GM12864 (cell line): ENCODE data around the gene METTL22.

Experiments used
- DNase-seq: peaks from one replicate; pipeline ENCODE4 v3.0.0-alpha.2; 2011; ENCODE audit warnings: low read depth
- H3K4me3 ChIP-seq: 2 replicates; pipeline ENCODE4 v1.5.1; 2011; ENCODE audit warnings: mild to moderate bottlenecking, low read depth, low read length, control low read depth
- TF ChIP-seq, protein P1 (sequence below): IDR thresholded peaks from 2 replicates; pipeline ENCODE4 v1.5.1; 2011; ENCODE audit warnings: low read depth, mild to moderate bottlenecking, moderate library complexity, low read length, control low read depth, inconsistent platforms; ENCODE audit errors: missing control alignments

The METTL22 gene

DNA sequence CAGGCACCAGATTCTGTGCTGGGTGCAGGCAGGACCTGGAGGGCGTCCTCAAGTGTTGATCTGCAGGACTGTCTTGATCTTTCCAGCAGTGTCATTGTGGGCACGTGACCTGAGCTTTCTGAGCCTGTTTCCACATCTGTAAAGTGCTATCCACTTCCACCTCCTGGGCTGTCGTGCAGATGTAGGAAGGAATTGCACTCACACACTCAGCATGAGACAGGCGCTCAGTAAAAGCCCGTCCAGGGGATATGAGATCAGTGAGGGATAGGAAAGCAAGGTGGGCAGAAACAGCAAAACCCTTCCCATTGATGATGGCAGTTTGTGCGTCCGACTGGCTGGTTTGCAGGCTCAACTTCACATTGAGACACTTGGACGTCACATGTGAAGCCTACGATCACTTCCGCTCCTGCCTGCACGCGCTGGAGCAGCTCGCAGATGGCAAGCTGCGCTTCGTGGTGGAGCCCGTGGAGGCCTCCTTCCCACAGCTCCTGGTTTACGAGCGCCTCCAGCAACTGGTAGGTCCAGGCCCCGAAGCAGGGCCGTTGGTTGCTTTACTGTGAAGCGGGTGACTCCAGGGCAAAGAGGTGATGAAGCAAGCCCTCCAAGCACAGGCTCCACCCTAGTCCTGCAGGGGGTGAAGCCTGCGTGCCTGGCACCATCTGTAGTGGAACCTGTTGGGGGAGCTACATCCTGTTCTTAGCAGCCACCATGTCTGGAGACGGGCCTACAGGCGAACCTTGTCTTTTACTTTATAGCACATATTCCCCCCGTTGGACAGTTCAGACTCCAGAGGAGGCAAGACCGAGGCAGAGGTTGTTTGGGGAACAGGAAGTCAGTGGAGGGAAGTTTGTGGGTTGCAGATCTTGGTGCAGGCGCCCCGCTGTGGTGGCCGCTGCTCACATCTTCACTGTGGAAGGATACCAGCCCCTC is 23.0 kb downstream of the METTL22 start:
- DNase-seq: no peak
- TF ChIP-seq, protein P1, sequence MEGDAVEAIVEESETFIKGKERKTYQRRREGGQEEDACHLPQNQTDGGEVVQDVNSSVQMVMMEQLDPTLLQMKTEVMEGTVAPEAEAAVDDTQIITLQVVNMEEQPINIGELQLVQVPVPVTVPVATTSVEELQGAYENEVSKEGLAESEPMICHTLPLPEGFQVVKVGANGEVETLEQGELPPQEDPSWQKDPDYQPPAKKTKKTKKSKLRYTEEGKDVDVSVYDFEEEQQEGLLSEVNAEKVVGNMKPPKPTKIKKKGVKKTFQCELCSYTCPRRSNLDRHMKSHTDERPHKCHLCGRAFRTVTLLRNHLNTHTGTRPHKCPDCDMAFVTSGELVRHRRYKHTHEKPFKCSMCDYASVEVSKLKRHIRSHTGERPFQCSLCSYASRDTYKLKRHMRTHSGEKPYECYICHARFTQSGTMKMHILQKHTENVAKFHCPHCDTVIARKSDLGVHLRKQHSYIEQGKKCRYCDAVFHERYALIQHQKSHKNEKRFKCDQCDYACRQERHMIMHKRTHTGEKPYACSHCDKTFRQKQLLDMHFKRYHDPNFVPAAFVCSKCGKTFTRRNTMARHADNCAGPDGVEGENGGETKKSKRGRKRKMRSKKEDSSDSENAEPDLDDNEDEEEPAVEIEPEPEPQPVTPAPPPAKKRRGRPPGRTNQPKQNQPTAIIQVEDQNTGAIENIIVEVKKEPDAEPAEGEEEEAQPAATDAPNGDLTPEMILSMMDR: no peak

DNA sequence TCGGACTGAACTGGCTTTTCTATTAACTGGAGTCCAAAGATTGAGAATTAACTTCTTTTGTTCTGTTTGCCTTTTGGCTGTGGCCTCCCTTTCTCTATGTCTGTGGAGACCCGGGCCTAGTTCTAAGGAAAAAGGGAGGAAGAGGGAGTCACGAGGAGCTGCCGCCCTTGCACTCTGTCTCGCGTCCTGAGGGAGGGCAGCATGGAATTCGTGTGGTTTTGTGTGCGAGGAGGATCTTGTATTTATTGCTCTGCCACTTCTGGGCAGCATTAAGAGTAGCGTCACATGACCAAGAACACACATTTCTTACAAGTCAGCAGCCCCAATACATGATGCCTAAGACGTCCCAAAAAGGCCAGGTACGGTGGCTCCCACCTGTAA is 23.6 kb downstream of the METTL22 start:
- DNase-seq: no peak
- no peak overlapping the region for H3K4me3 ChIP-seq
- TF ChIP-seq, protein P1: no peak

More for the DNA sequence above, 23.0 kb downstream of the METTL22 start:
- no peak overlapping the region for H3K4me3 ChIP-seq

DNA sequence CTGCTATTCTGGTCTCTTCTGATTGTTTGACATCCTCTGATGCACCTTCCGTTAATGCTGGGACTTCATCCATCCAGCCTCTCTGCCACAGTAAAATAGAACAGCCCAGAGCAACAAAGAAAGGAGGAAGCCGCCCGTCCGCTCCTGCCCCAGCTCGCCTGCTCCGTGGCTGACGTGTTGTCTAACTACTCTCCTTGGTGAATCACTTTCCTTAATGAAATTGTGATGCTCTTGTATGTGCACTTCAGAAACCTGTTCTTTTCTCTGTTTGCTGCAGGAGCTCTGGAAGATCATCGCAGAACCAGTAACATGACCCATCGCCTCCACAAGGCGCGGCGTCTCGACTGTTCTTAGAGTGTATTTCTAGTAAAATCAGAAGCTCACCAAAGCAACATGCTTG is 24.3 kb downstream of the METTL22 start:
- DNase-seq: no peak
- H3K4me3 ChIP-seq: no peak overlapping the region
- TF ChIP-seq, protein P1: no peak

DNA sequence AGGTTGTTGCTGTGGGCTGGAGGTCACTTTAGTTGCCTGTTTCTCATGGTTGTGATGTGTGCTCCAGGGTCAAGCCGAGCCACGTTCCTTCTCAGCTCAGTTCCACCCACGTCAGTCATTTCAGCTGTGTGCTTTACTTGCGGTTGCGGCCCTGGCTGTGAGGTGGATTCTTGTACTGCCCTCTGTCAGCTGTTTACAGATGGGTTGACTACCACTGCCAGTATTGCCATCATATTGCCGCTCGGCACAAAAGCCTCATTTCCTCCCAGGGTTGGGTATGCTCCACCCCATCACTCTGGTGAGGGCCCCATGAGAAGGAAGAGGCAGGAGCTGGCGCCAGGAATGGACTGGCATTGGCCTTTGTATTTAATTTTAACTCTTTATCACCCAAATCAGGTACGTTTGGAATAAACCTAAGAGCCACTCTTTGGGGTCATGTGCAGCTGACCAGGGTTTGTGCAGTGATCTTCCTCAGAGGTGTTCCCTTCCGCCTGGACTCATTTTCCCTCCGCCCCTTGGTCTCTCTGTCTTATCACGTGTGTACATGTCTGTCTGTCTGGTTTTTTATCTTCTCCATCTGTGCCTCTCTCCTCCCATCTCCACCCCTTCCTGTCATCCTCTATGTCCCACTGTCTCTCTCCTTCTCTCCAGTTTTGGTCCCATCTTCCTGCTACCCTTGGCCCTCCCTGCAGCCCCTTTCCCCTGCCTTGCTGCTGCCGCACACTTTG is 25.0 kb downstream of the METTL22 start:
- no peak overlapping the region for H3K4me3 ChIP-seq
- TF ChIP-seq, protein P1: no peak

DNA sequence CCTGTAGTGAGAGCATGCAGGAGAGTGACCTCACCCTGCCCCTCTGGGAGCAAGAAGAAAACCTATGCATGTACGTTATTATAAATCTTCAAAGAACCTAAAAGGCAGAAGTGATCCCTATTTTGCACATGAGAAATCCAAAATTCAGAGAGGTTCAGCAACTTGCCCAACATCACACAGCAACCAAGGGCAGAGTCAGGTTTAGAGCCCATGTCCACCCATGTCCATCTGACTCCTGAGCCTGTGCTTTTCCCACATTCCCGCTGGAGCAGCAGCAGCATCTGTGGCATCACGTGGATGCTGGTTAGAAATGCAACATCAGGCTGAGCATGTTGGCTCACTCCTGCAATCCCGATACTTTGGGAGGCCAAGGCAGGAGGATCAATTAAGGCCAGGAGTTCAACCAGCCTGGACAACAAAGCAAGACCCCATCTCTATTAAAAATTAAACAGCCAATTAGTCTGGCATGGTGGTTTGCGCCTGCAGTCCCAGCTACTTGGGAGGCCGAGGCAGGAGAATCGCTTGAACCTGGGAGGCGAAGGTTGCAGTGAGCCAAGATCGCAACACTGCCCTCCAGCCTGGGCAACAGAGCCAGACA is 26.3 kb downstream of the METTL22 start:
- no peak overlapping the region for H3K4me3 ChIP-seq
- no peak for DNase-seq
- TF ChIP-seq, protein P1: no peak

More for the DNA sequence above, 25.0 kb downstream of the METTL22 start:
- no peak for DNase-seq

DNA sequence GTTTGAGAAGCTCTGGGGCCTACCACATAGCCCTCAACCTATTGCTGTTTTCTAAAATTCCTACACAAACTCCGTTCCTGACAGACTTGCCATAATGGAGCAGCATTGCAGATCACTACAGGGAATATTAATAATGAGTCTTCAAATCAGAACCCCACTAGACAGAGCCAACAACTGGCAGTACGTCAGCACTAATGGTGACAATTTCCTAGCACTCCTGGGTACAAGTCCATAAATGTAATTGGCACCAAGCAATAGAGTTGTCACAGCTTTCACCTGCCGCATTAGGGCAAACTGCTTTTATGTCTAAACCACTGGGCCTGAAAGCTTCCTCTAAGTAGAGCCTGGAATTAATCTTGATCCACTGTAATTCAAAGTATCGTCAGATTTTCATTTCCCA is 27.4 kb downstream of the METTL22 start:
- no peak overlapping the region for H3K4me3 ChIP-seq
- DNase-seq: no peak
- TF ChIP-seq, protein P1: no peak
